K562 (cell line): ENCODE results near the gene ANKS1B. TPM values are rescaled to one million over a fixed set of nuclear protein-coding genes. Genes with fewer than 3 reads are reported as not detected.

ENCODE experiments used
- ATAC-seq: fragments of 200-7000 bp; cut with Tn5 transposase; 3 replicates; pipeline ENCODE4 v1.9.1; 2020; ENCODE audit warnings: moderate library complexity
- BruUV-seq: library from RNA; stranded (reverse); fragments of 400-500 nt; replicated peaks from 2 replicates; lab custom pipeline; 2021; lab: Mats Ljungman, UMichigan
- CTCF ChIA-PET: fragments of 300-600 bp; formaldehyde crosslinking; extraction: SDS; loops from one replicate; lab custom pipeline; 2021; ENCODE audit warnings: low intra/inter-chr PET ratio; lab: Yijun Ruan, JAX
- POLR2A ChIA-PET: fragments of 300-600, 350-650 bp; sonication (Branson Sonifier 250); formaldehyde crosslinking; extraction: SDS; loops from one replicate; lab custom pipeline; 2021; ENCODE audit warnings: antibody characterized with exemption, inconsistent platforms; lab: Yijun Ruan, JAX
- DNase-seq, 4 experiments: peaks; one replicate each; pipeline versions ENCODE4 v3.0.0 to v3.0.0-alpha.2; 2011 to 2018; ENCODE audit warnings: low spot score in 3 of 4, mixed read lengths in 3 of 4; ENCODE audit errors: extremely low read depth in 1 of 4
- FAIRE-seq: peaks from 2 replicates; lab custom pipeline; 2011; peaks lifted over from hg19 to GRCh38; lab: Jason Lieb, UNC
- H2AFZ ChIP-seq: 2 replicates; pipeline ENCODE4 v1.6.0; 2011; ENCODE audit warnings: low read depth, low read length, control low read depth, inconsistent platforms
- H3K27ac ChIP-seq: fragments of 200-600 bp; 3 replicates; pipeline ENCODE4 v1.8.0; 2011; ENCODE audit warnings: low read depth, mild to moderate bottlenecking, control low read depth, inconsistent platforms, low read length, moderate library complexity, mixed read lengths; ENCODE audit errors: extremely low read depth
- H3K27me3 ChIP-seq, 2 experiments: fragments of 300-600 bp in 1 of 2; 2 replicates in 1 of 2; 3 replicates in 1 of 2; pipeline versions ENCODE4 v1.6.0 to v1.8.0; 2011; ENCODE audit warnings: inconsistent platforms in 2 of 2, low read length in 2 of 2, mild to moderate bottlenecking in 1 of 2, mixed read lengths in 1 of 2, moderate library complexity in 1 of 2; ENCODE audit not compliant: control insufficient read depth in 2 of 2, insufficient read depth in 2 of 2
- H3K36me3 ChIP-seq: fragments of 300-600 bp; 3 replicates; pipeline ENCODE4 v1.8.0; 2011; ENCODE audit warnings: mild to moderate bottlenecking, low read length, inconsistent platforms; ENCODE audit not compliant: control insufficient read depth, insufficient read depth
- H3K4me1 ChIP-seq, 2 experiments: fragments of 200-600 bp in 1 of 2; replicated peaks in 1 of 2; 2 replicates in 1 of 2; 3 replicates in 1 of 2; pipeline versions ENCODE4 v1.5.1 to v1.8.0; 2011; ENCODE audit warnings: inconsistent platforms in 2 of 2, low read length in 2 of 2, mild to moderate bottlenecking in 1 of 2, mixed read lengths in 1 of 2, moderate library complexity in 1 of 2; ENCODE audit not compliant: control insufficient read depth in 2 of 2, insufficient read depth in 2 of 2
- H3K4me2 ChIP-seq: 2 replicates; pipeline ENCODE4 v1.6.1; 2011; ENCODE audit warnings: low read length, control low read depth, inconsistent platforms, mixed read lengths; ENCODE audit not compliant: insufficient read depth
- H3K4me3 ChIP-seq: fragments of 200-600 bp; sonication (generic), shearing (Covaris generic); 2 replicates; pipeline ENCODE4 v1.5.1; 2016; ENCODE audit warnings: control low read depth, inconsistent platforms
- H3K79me2 ChIP-seq: fragments of 200-600 bp; 3 replicates; pipeline ENCODE4 v1.8.0; 2011; ENCODE audit warnings: low read length, inconsistent platforms; ENCODE audit not compliant: control insufficient read depth, insufficient read depth
- H3K9ac ChIP-seq, 2 experiments: 2 replicates each; pipeline versions ENCODE4 v1.6.0 to v1.6.1; 2011; ENCODE audit warnings: low read depth in 2 of 2, low read length in 2 of 2, control low read depth in 1 of 2, inconsistent platforms in 1 of 2, mild to moderate bottlenecking in 1 of 2, mixed read lengths in 1 of 2; ENCODE audit not compliant: insufficient read depth in 1 of 2
- H3K9me1 ChIP-seq: one replicate; pipeline ENCODE4 v1.6.0; 2011; ENCODE audit warnings: inconsistent platforms, mild to moderate bottlenecking, low read length, moderate library complexity; ENCODE audit not compliant: control insufficient read depth, insufficient read depth
- H3K9me3 ChIP-seq: replicated peaks from 2 replicates; pipeline ENCODE4 v1.5.1; 2011; ENCODE audit warnings: low read depth, low read length, inconsistent platforms; ENCODE audit not compliant: control insufficient read depth, insufficient read depth
- H4K20me1 ChIP-seq: replicated peaks from 2 replicates; pipeline ENCODE4 v1.6.1; 2011; ENCODE audit warnings: low read length, inconsistent platforms, mixed read lengths; ENCODE audit not compliant: control insufficient read depth, insufficient read depth
- BHLHE40 ChIP-seq: IDR thresholded peaks from 2 replicates; pipeline ENCODE4 v1.6.1; 2011; ENCODE audit warnings: low read length, improper control_type of control experiment
- BMI1 ChIP-seq: fragments of 150-350 bp; IDR thresholded peaks from 2 replicates; pipeline ENCODE4 v1.6.1; 2014; ENCODE audit warnings: low read length
- DNMT1 ChIP-seq: fragments of 450-650 bp; IDR thresholded peaks from 2 replicates; pipeline ENCODE4 v1.6.1; 2016; ENCODE audit warnings: antibody characterized with exemption, mild to moderate bottlenecking
- EZH2 ChIP-seq: IDR thresholded peaks from 2 replicates; pipeline ENCODE4 v1.6.1; 2012; ENCODE audit warnings: low read depth, mild to moderate bottlenecking, inconsistent platforms, low read length, borderline replicate concordance
- FUS ChIP-seq: fragments of 200-400 bp; formaldehyde crosslinking; optimal IDR thresholded peaks from 2 replicates; pipeline ENCODE3; 2017; ENCODE audit warnings: low read depth, low read length
- MLX ChIP-seq, 2 experiments: fragments of 450-650 bp in 1 of 2; sonication (generic) in 1 of 2; formaldehyde crosslinking; conservative IDR thresholded peaks; 2 replicates each; pipeline versions ENCODE4 v1.4.0 to v1.8.1; 2020 to 2022; ENCODE audit warnings: mild to moderate bottlenecking in 1 of 2, missing genetic modification reagents in 1 of 2
- NKRF ChIP-seq: fragments of 450-650 bp; IDR thresholded peaks from 2 replicates; pipeline ENCODE4 v1.6.1; 2016; ENCODE audit warnings: borderline replicate concordance
- NR2C2 ChIP-seq, 2 experiments: fragments of 200-800 bp in 1 of 2; sonication (Bioruptor generic) in 1 of 2; sonication (generic) in 1 of 2; formaldehyde crosslinking in 1 of 2; IDR thresholded peaks; 2 replicates each; pipeline versions ENCODE4 v1.6.1 to v1.8.0; 2016 to 2022; ENCODE audit warnings: mild to moderate bottlenecking in 1 of 2, missing compliant biosample characterization in 1 of 2, missing genetic modification characterization in 1 of 2, missing genetic modification reagents in 1 of 2
- PHB ChIP-seq: fragments of 250-450 bp; sonication (Bioruptor Pico); IDR thresholded peaks from 2 replicates; pipeline ENCODE4 v1.5.0; 2021
- RNF219 ChIP-seq: fragments of 250-450 bp; sonication (Bioruptor Pico); IDR thresholded peaks from 2 replicates; pipeline ENCODE4 v1.5.0; 2022; ENCODE audit warnings: mild to moderate bottlenecking
- SMARCC2 ChIP-seq: fragments of 450-650 bp; IDR thresholded peaks from 2 replicates; pipeline ENCODE4 v1.6.1; 2017; ENCODE audit warnings: antibody characterized with exemption, moderate library complexity, mild to moderate bottlenecking, low read depth
- USF2 ChIP-seq: sonication (generic); formaldehyde crosslinking; IDR thresholded peaks from 2 replicates; pipeline ENCODE4 v1.5.0; 2020; ENCODE audit warnings: missing genetic modification reagents
- ZBTB1 ChIP-seq: sonication (generic); formaldehyde crosslinking; IDR thresholded peaks from 2 replicates; pipeline ENCODE4 v1.8.1; 2023; ENCODE audit warnings: missing genetic modification reagents, low read depth, mild to moderate bottlenecking, borderline replicate concordance
- ZNF212 ChIP-seq: fragments of 450-650 bp; formaldehyde crosslinking; IDR thresholded peaks from 2 replicates; pipeline ENCODE4 v1.4.0; 2020; ENCODE audit warnings: mild to moderate bottlenecking
- ZNF551 ChIP-seq: fragments of 250-450 bp; sonication (Bioruptor Pico); IDR thresholded peaks from 2 replicates; pipeline ENCODE4 v1.5.0; 2021; ENCODE audit warnings: mild to moderate bottlenecking, moderate library complexity
- WGBS: fragments of 100-300 bp; shearing (Covaris generic); methylation state at CpG from one replicate; pipeline ENCODE4 v1.1.6; 2016; ENCODE audit warnings: low coverage, mixed read lengths; ENCODE audit not compliant: insufficient coverage; ENCODE audit errors: missing lambda C conversion rate; 5-methylcytosine and 5-hydroxymethylcytosine counted together
- in situ Hi-C: fragments of 300-500 bp; cut with MboI; formaldehyde crosslinking; loops from 4 replicates; pipeline ENCODE4 v1.15.0; 2018; ENCODE audit warnings: inconsistent platforms, mixed read lengths
- intact Hi-C: fragments of 100-400 bp; cut with micrococcal nuclease; formaldehyde crosslinking; loops from 2 replicates; pipeline ENCODE4 v1.14.2; 2022
- polyA plus RNA-seq, 8 experiments: library from polyadenylated mRNA; depleted of rRNA in 4 of 8; stranded (reverse) in 5 of 8; unstranded in 3 of 8; fragments of >200 nt; fragmentation: Nextera tagmentation in 2 of 8; fragmentation: Illumina TruSeq in 1 of 8; extraction: Ambion mirVana in 2 of 8; extraction: Trizol in 1 of 8; gene quantifications; 2 replicates each; pipeline versions ENCODE4 v1.2.1 to v1.2.3, GENCODE V29; 2011 to 2014; ENCODE audit warnings: inconsistent platforms in 1 of 8, missing spikeins in 1 of 8
- total RNA-seq, 7 experiments: library from RNA; depleted of rRNA in 6 of 7; stranded (reverse); fragments of >200 nt in 6 of 7; fragmentation: Illumina TruSeq in 2 of 7; extraction: Trizol in 2 of 7; gene quantifications; 2 replicates each; pipeline versions ENCODE4 v1.2.1 to v1.2.3, GENCODE V29; 2011 to 2021; ENCODE audit warnings: low replicate concordance in 1 of 7

The ANKS1B gene
- total and polyA plus RNA-seq, 9 of the 15 experiments (the other 6 are each of a cell fraction or from before 2014, with no cell fraction given), result 0.04 to 0.47 (median 0.28) TPM; not detected in 4

- TF ChIP-seq ZNF551, result no peak
- no peak for TF ChIP-seq ZNF212 (CRISPR knock-in tag)
- TF ChIP-seq DNMT1, result no peak
Measured at GRCh38 chr12:99138393-99138792, 846.3 kb downstream of the ANKS1B start (continued).

GRCh38 chr12:99137124-99137855, 847.4 kb downstream of the ANKS1B start:
- no TSS peak for BruUV-seq
- 0% methylated on average over 8 of the region's 8 CpGs for WGBS
- TF ChIP-seq BHLHE40 (no peak), FUS (no peak), PHB (CRISPR knock-in tag) (no peak), MLX (CRISPR knock-in tag; conservative IDR thresholded peaks at IDR 0.05) (no peak), ZBTB1 (CRISPR knock-in tag) (no peak), SMARCC2 (no peak), NKRF (no peak), USF2 (CRISPR knock-in tag) (no peak), NR2C2 (CRISPR knock-in tag; IDR thresholded peaks at IDR 0.05) (no peak), NR2C2 (tag; IDR thresholded peaks at IDR 0.05) (no peak), BMI1 (no peak), EZH2 (no peak), RNF219 (CRISPR knock-in tag) (no peak)

More at GRCh38 chr12:99137124-99137855, 847.4 kb downstream of the ANKS1B start:
- H3K4me2 ChIP-seq, result no peak overlapping the region
- intact Hi-C loops, result no loop called here
- no peak for ATAC-seq
- no peaks in the 10 kb centered on the region for H3K27me3 ChIP-seq
- H3K4me1 ChIP-seq, result no peaks in the 10 kb centered on the region
- no peaks in the 10 kb centered on the region for H3K36me3 ChIP-seq
- H3K9ac ChIP-seq, result no peak overlapping the region
- CTCF ChIA-PET, result no interaction called here
- no peak for FAIRE-seq
- no peak for DNase-seq
- no peak overlapping the region for H3K27ac ChIP-seq
- H2AFZ ChIP-seq, result no peak overlapping the region
- H3K79me2 ChIP-seq, result no peaks in the 10 kb centered on the region
- no peaks in the 10 kb centered on the region for H3K9me1 ChIP-seq
- H3K9me3 ChIP-seq, result no peaks in the 10 kb centered on the region
- H3K4me3 ChIP-seq, result no peak overlapping the region
- POLR2A ChIA-PET, result no interaction called here
- H4K20me1 ChIP-seq, result no peaks in the 10 kb centered on the region
- in situ Hi-C loops, result no loop called here
